Measurements from ENCODE around the gene GRIFIN.

The GRIFIN gene

GRCh38 chr7:2476298-2476697 lies at the start of gene GRIFIN:
Gene GRIFIN (minus strand): TSS chr7:2476398. CDS start chr7:2476383, 15 bp downstream.
- no peak for DNase-seq

GRCh38 chr7:2524808-2525657 lies 48.8 kb upstream of the GRIFIN start:
- no peak for DNase-seq

GRCh38 chr7:2523941-2524807 lies 48.0 kb upstream of the GRIFIN start:
- DNase-seq, result no peak

- no peak for DNase-seq
Measured at GRCh38 chr7:2523461-2523936, 47.3 kb upstream of the GRIFIN start.

GRCh38 chr7:2522780-2523433 lies 46.7 kb upstream of the GRIFIN start:
- no peak for DNase-seq

GRCh38 chr7:2521952-2522591 lies 45.9 kb upstream of the GRIFIN start:
- peak; percentile 88 for DNase-seq

GRCh38 chr7:2521341-2521745 lies 45.1 kb upstream of the GRIFIN start:
- DNase-seq, result no peak

- DNase-seq, result no peak
Measured at GRCh38 chr7:2520761-2521290, 44.6 kb upstream of the GRIFIN start.

GRCh38 chr7:2520131-2520760 lies 44.0 kb upstream of the GRIFIN start:
- DNase-seq, result no peak

- peak; percentile 86 for DNase-seq
Measured at GRCh38 chr7:2519119-2519930, 43.1 kb upstream of the GRIFIN start, which contains the start of gene LFNG. Gene LFNG (plus strand): TSS chr7:2519774. CDS start chr7:2519862, 88 bp downstream.

GRCh38 chr7:2518737-2519118 lies 42.5 kb upstream of the GRIFIN start:
- DNase-seq, result no peak

GRCh38 chr7:2517678-2518507 lies 41.7 kb upstream of the GRIFIN start:
- no peak for DNase-seq

GRCh38 chr7:2517026-2517425 lies 40.8 kb upstream of the GRIFIN start:
- DNase-seq, result no peak

- no peak for DNase-seq
Measured at GRCh38 chr7:2516194-2516555, 40.0 kb upstream of the GRIFIN start.

GRCh38 chr7:2515424-2516193 lies 39.4 kb upstream of the GRIFIN start:
- DNase-seq, result no peak

- DNase-seq, result no peak
Measured at GRCh38 chr7:2514473-2515423, 38.5 kb upstream of the GRIFIN start.

- DNase-seq, result no peak
Measured at GRCh38 chr7:2513702-2514101, 37.5 kb upstream of the GRIFIN start.

- DNase-seq, result no peak
Measured at GRCh38 chr7:2512713-2513112, 36.5 kb upstream of the GRIFIN start.

Data from CD4-positive, alpha-beta T cell treated with Interleukin-4 for 4 hours (primary cell).